Duodenal mucosa (tissue), 2 donors: Measurements from ENCODE around the gene TWNK.

ENCODE experiments used
- H3K27ac ChIP-seq: one replicate; pipeline ENCODE4 v1.7.0; 2013; ENCODE audit warnings: low read depth, low read length
- H3K27me3 ChIP-seq, 2 donors: one replicate each; pipeline ENCODE4 v1.7.0; 2013; ENCODE audit warnings: low read length in 2 of 2, control low read depth in 1 of 2; ENCODE audit not compliant: insufficient read depth in 2 of 2, control insufficient read depth in 1 of 2
- H3K36me3 ChIP-seq, 2 donors: one replicate each; pipeline ENCODE4 v1.7.0; 2013; ENCODE audit warnings: low read length in 2 of 2, control low read depth in 1 of 2; ENCODE audit not compliant: insufficient read depth in 2 of 2, control insufficient read depth in 1 of 2
- H3K4me1 ChIP-seq, 2 donors: one replicate each; pipeline ENCODE4 v1.7.0; 2013; ENCODE audit warnings: low read length in 2 of 2, control low read depth in 1 of 2; ENCODE audit not compliant: insufficient read depth in 2 of 2, control insufficient read depth in 1 of 2
- H3K4me3 ChIP-seq, 2 donors: one replicate each; pipeline ENCODE4 v1.7.0; 2013; ENCODE audit warnings: low read length in 2 of 2, low read depth in 1 of 2
- H3K9ac ChIP-seq, 2 donors: one replicate each; pipeline ENCODE4 v1.7.0; 2013; ENCODE audit warnings: low read length in 2 of 2, low read depth in 1 of 2
- H3K9me3 ChIP-seq, 2 donors: one replicate each; pipeline ENCODE4 v1.7.0; 2013; ENCODE audit warnings: low read length in 2 of 2, control low read depth in 1 of 2; ENCODE audit not compliant: control insufficient read depth in 1 of 2

The TWNK gene

DNA sequence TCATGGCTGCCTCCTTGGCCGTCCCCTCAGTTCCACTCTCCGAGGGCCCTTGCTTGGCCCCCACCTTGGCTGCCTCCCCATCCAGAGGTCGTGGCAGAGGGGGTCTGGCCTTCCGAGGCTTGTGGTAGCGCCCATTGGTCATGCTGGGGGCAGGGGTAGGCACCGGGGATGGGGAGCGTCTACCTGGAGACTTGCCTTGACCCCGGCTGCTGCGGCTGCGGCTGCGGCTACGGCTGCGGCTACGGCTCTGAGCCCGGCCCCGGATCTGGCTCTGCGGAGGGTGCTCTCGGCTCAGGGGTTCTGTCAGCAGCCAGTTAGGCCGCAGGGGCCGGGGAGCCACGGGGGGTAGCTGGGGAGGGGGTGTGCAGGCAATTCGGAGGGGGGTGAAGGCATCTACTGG is 23.0 kb downstream of the TWNK start:
- Histone ChIP-seq H3K36me3 (peaks cover 0 to 18% of the 10 kb centered on the region in 2 donors), H3K27ac (no peak overlapping the region), H3K4me1 (peaks cover 10 to 24% of the 10 kb centered on the region in 2 donors), H3K27me3 (no peaks in the 10 kb centered on the region), H3K4me3 (no peak overlapping the region), H3K9ac (no peak overlapping the region), H3K9me3 (no peaks in the 10 kb centered on the region)

DNA sequence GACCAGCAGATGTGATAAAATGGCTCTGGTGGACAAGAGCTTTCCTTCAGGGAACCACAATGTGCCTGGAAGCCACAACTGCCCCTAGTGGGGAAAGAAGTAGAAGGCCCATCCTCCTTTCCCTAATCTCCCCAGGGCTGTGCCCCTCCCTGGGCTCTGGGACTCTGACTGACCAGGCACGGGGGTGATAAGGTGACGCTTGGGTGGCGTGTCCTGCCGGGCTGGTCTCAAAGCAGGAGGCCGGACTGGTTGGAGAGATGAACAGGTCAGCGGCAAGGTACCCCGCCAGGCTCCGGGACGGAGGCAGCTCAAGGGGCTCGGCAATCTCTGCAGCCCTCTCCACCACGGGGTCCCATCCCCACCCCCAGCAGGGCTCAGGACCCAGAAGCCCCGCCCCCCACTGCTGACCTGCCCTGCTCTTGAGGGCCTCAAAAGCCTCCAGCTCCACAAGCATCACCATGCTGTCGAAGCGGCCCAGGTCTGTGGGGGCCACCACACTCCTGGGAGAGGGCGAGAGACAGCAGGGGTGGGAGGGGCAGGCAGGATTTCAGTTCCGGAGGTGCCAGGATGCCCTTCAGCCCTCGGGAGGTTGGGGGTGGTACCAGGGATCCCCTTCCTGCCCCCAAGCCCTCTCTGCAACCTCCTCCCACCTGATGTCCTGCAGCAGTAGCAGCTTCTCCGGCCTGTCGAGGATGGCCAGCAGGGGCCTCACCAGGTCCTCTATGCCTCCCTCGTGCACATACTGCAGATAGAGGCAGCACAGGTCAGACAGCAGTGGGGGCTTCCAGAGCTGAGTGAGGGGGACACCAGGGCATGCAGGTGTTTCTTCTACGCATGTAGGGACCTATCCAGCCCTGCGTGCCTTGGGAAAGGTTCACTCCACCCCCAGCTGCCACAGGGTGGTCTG is 24.4 kb downstream of the TWNK start:
- Histone ChIP-seq H3K36me3 (peaks cover 0 to 3% of the 10 kb centered on the region in 2 donors), H3K9me3 (no peaks in the 10 kb centered on the region), H3K27ac (no peak overlapping the region), H3K27me3 (peaks cover under 1 to 9% of the 10 kb centered on the region in 2 donors), H3K4me1 (peaks cover 10 to 19% of the 10 kb centered on the region in 2 donors), H3K4me3 (no peak overlapping the region), H3K9ac (no peak overlapping the region)

DNA sequence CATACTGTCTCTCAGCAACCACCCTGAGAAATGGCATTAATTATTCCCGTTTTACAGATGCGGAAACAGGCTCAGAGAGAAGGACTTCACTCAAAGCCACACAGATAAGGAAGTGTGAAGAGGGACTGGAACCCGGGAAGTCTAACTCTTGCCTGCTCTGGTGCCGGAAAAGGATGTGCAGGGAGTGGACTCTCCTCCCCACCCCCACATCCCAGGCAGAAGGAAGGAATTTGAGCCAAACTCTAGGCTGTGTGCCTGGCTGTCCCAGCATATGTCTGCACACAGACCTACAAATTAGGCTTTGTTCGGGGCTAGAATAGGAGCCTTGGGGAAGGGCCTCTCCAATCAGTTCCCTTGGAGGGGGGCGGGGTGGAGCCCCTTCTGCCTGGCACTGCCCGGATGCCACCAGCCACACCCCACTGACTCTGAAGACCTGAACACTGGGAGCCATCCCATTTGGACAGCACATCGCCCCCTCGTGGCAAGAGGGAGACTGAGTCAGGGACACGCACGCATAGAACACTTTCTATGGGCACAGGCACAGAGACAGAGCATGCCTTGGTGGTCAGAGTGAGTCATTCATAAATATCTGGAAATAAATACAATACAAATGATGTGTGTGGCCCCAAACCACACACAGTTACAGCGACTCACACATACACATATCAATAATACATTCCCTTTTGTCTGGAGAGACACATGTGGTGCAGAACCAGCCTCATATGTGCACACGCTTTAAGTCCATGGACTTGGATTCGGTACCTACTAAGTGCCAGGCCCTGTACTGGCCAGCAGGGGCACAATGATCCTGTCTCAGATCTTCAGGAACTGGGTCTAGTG is 25.4 kb downstream of the TWNK start:
- Histone ChIP-seq H3K4me3 (no peak overlapping the region), H3K4me1 (peaks cover 10 to 12% of the 10 kb centered on the region in 2 donors), H3K9me3 (no peaks in the 10 kb centered on the region), H3K9ac (no peak overlapping the region), H3K27me3 (peaks cover 4 to 9% of the 10 kb centered on the region in 2 donors), H3K27ac (no peak overlapping the region), H3K36me3 (no peaks in the 10 kb centered on the region)

DNA sequence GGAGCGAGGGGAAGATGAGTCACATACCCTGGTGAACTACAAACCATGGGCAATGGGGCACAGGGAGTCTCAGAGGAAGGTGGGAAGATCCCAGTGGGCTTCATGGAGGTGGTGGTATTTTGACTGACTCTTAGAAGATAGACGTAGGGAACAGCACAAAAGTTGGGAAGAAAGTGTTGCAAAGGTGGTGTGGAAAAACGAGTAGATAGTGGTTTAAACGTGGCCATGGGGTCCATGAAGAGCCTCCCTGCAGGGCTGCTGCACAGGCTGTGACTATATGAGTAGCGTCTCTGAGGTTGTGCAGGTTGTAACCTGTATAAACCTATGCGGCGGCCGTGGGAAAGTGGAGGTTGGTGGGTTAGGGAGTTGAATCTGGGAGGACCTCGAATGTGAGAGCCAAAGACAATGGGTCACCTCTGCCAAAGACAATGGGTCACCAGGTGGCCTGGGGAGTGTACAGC is 26.1 kb downstream of the TWNK start:
- no peak overlapping the region for H3K9ac ChIP-seq
- H3K4me3 ChIP-seq = no peak overlapping the region
- no peak overlapping the region for H3K27ac ChIP-seq
- peaks cover 4 to 9% of the 10 kb centered on the region in 2 donors for H3K27me3 ChIP-seq
- H3K36me3 ChIP-seq = no peaks in the 10 kb centered on the region
- no peaks in the 10 kb centered on the region for H3K9me3 ChIP-seq
- peaks cover 6 to 14% of the 10 kb centered on the region in 2 donors for H3K4me1 ChIP-seq

DNA sequence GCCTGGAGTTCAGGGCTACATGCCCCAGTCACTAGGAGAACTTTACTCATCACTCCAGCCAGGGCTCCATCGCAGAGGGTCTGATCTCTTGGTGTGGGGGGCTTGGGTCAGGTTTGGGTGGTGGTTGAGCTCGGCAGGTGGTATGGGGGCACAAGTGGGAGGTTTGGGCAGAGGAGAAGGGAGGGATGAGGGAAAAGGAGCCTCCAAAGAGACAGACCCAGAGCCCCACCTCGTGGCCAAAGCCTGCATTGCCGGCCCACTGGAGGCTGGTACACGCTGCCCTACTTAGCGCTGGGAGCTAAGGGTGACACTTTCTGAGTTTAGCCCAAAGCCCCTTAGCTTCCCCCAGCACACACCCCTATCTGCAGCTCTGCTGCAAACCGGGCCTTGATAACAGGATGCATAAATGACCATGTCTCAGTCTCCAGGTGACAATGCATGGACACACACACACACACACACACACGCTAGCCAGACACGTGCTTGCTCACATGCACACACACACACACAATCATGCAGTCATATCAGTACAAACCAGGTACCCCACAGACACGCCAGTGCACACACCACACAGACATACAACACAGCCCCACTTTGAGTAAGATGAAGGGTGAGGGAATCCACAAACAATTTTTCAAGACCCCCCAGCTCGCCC is 27.0 kb downstream of the TWNK start:
- Histone ChIP-seq H3K27ac (no peak overlapping the region), H3K4me1 (peaks cover 6 to 21% of the 10 kb centered on the region in 2 donors), H3K4me3 (no peak overlapping the region), H3K9me3 (no peaks in the 10 kb centered on the region), H3K27me3 (peaks cover 4 to 14% of the 10 kb centered on the region in 2 donors), H3K36me3 (no peaks in the 10 kb centered on the region), H3K9ac (no peak overlapping the region)

DNA sequence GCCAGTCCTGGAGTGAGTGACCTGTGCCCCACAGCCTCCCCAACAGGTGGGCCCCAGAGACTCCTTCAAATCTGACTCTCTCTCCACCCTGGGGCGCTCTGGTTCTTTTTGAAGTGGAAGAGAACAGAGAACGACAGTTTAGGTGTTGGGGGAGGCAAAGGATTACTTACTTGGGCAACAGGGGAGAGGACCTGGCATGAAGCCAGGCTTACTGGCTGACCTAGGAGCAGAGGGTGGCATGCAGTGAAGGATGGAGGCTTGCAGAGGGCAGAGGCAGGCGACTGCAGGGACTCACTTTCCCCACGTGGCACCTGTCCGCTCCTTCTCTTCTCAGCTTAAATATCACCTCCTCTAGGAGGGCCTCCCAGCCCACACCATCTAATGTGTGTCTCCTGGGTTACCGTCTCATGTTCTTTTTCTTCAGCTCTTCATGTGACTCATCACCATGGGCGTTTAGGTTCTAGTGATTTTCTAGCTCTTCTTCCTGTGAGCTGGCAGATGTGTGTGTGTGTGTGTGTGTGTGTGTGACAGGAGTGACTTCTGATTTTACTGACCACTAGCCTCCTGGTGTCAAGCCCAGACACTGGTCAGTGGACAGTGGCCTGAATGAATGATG is 27.7 kb downstream of the TWNK start:
- Histone ChIP-seq H3K36me3 (no peaks in the 10 kb centered on the region), H3K4me1 (peaks cover 6 to 21% of the 10 kb centered on the region in 2 donors), H3K9ac (no peak overlapping the region), H3K9me3 (no peaks in the 10 kb centered on the region), H3K4me3 (no peak overlapping the region), H3K27me3 (peaks cover 4 to 14% of the 10 kb centered on the region in 2 donors), H3K27ac (no peak overlapping the region)

DNA sequence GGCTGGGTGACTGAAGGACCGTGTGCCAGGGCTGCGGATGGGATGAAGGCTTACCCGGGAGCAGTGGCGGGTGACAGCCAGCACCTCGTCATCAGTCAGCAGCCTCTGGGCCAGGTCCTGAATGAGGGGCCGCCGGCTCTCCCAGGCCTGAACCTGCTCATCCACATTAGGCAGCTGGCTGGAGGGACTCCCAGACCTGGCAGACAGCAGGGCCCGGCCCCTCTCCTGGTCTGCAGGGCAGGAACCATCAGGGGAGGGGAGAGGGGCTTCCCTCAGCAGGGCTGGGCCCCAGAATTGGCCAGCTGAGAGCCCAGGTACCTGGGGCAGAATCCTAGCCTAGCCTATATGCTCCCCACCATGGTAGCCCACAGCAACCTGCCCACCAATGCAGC is 28.2 kb downstream of the TWNK start:
- Histone ChIP-seq H3K4me3 (no peak overlapping the region), H3K4me1 (peaks cover 6 to 21% of the 10 kb centered on the region in 2 donors), H3K9ac (no peak overlapping the region), H3K9me3 (no peaks in the 10 kb centered on the region), H3K27me3 (peaks cover 4 to 14% of the 10 kb centered on the region in 2 donors), H3K27ac (no peak overlapping the region), H3K36me3 (no peaks in the 10 kb centered on the region)

DNA sequence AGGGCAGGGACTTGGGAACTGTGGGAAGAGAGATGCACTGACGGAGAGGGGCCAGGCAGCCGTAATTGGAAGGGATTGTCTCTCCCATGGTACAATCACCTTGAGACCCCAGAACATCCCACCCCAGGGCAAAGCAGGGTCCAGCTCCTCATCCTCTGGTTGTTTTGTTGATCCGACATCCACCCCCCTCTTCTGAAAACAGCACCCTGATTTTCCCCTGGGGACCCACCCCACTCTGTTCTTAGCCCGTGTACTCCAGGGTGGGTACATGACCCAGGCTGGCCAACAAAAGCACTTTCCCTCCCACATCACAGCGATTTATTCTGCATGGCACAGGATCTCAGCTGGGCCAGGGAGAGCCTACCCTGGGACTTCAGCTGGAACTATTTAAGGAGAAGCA is 29.5 kb downstream of the TWNK start:
- no peak overlapping the region for H3K9ac ChIP-seq
- H3K36me3 ChIP-seq = no peaks in the 10 kb centered on the region
- H3K27ac ChIP-seq = no peak overlapping the region
- H3K9me3 ChIP-seq = no peaks in the 10 kb centered on the region
- H3K27me3 ChIP-seq = peaks cover 4 to 14% of the 10 kb centered on the region in 2 donors
- peaks cover 6 to 21% of the 10 kb centered on the region in 2 donors for H3K4me1 ChIP-seq
- no peak overlapping the region for H3K4me3 ChIP-seq

DNA sequence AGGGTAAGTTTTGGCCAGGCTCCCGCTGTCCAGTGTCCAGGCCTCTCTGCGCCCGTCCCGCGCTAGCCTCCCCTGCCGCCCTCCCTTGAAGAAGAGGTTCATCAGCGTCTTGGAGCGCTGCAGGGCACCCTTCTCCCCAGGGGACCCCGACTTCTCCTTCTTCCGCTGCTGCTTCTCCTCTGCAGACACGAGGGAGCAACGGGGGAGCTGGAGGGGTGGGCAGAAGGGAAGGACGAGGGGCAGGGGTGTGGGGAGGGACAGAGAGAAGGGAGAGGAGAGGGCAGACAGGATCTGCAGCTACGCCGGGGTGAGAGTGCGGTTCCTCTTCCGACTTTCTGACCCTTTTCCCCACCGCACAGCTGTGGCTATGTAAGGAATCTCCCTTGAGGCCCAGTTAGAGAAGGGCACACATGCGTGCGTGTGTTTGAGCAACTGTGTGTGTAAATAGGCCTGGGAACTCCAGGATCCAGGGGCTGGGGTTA is 30.8 kb downstream of the TWNK start:
- H3K4me1 ChIP-seq = peaks cover 4 to 13% of the 10 kb centered on the region in 2 donors
- no peak overlapping the region for H3K4me3 ChIP-seq
- peaks cover 4 to 14% of the 10 kb centered on the region in 2 donors for H3K27me3 ChIP-seq
- no peaks in the 10 kb centered on the region for H3K9me3 ChIP-seq
- H3K9ac ChIP-seq = no peak overlapping the region
- no peaks in the 10 kb centered on the region for H3K36me3 ChIP-seq
- no peak overlapping the region for H3K27ac ChIP-seq
